ENCODE data around the gene KCNA1.
"Not testable (repeated sequence)": the region's sequence is repeated elsewhere in the genome, so short reads cannot be mapped to it uniquely, and the experiment has no call there.

KCNA1 gene

GRCh38 chr12:4909734-4910501 is at the start of gene KCNA1:
Gene KCNA1 (plus strand): TSS chr12:4909905. CDS start chr12:4911379, 1,474 bp downstream.
- Mint-ChIP-seq H3K36me3 (no peaks in the 10 kb centered on the region), H3K27ac (no peak within 1 kb of the TSS), H3K27me3 (peaks cover 25% of the 10 kb centered on the region), H3K4me1 (peaks cover 9% of the 10 kb centered on the region), H3K4me3 (peak within 1 kb of the TSS; percentile 84), H3K9me3 (no peaks in the 10 kb centered on the region)
- peak in 1 of 2 donors; percentile 22 for DNase-seq (ENCODE audit: low spot score in 2 of 2)
- peak; percentile 21 for ATAC-seq (ENCODE audit: low read depth)

GRCh38 chr12:4860741-4861140 is 49.0 kb upstream of the KCNA1 start:
- no peak overlapping the region for H3K27ac Mint-ChIP-seq
- H3K4me1 Mint-ChIP-seq: peaks cover 10% of the 10 kb centered on the region
- ATAC-seq (ENCODE audit: low read depth): no peak
- no peak overlapping the region for H3K4me3 Mint-ChIP-seq
- no peaks in the 10 kb centered on the region for H3K36me3 Mint-ChIP-seq
- H3K9me3 Mint-ChIP-seq: no peaks in the 10 kb centered on the region
- peaks cover 30% of the 10 kb centered on the region for H3K27me3 Mint-ChIP-seq
- DNase-seq (ENCODE audit: low spot score in 2 of 2): no peak

- DNase-seq (ENCODE audit: low spot score in 2 of 2) (no peak), ATAC-seq (ENCODE audit: low read depth) (no peak)
- Mint-ChIP-seq H3K9me3 (no peaks in the 10 kb centered on the region), H3K4me3 (no peak overlapping the region), H3K4me1 (peaks cover 5% of the 10 kb centered on the region), H3K27ac (no peak overlapping the region), H3K27me3 (peaks cover 34% of the 10 kb centered on the region), H3K36me3 (no peaks in the 10 kb centered on the region)
These were observed 46.9 kb upstream of the KCNA1 start for GRCh38 chr12:4862809-4863208.

- no peaks in the 10 kb centered on the region for H3K9me3 Mint-ChIP-seq
- no peak for DNase-seq (ENCODE audit: low spot score in 2 of 2)
- no peaks in the 10 kb centered on the region for H3K36me3 Mint-ChIP-seq
- peaks cover 29% of the 10 kb centered on the region for H3K27me3 Mint-ChIP-seq
- H3K4me1 Mint-ChIP-seq: no peaks in the 10 kb centered on the region
- no peak overlapping the region for H3K27ac Mint-ChIP-seq
- no peak overlapping the region for H3K4me3 Mint-ChIP-seq
- ATAC-seq (ENCODE audit: low read depth): no peak
These were observed 45.1 kb upstream of the KCNA1 start for GRCh38 chr12:4864575-4864974.

GRCh38 chr12:4865246-4865645 is 44.5 kb upstream of the KCNA1 start:
- Mint-ChIP-seq H3K27ac (no peak overlapping the region), H3K36me3 (no peaks in the 10 kb centered on the region), H3K9me3 (no peaks in the 10 kb centered on the region), H3K4me3 (no peak overlapping the region), H3K4me1 (no peaks in the 10 kb centered on the region), H3K27me3 (peaks cover 25% of the 10 kb centered on the region)
- no peak for ATAC-seq (ENCODE audit: low read depth)
- DNase-seq (ENCODE audit: low spot score in 2 of 2): no peak

GRCh38 chr12:4866299-4866698 is 43.4 kb upstream of the KCNA1 start:
- Mint-ChIP-seq H3K27ac (no peak overlapping the region), H3K9me3 (no peaks in the 10 kb centered on the region), H3K4me1 (no peaks in the 10 kb centered on the region), H3K27me3 (peaks cover 22% of the 10 kb centered on the region), H3K4me3 (no peak overlapping the region), H3K36me3 (no peaks in the 10 kb centered on the region)
- DNase-seq (ENCODE audit: low spot score in 2 of 2) (no peak), ATAC-seq (ENCODE audit: low read depth) (no peak)

- DNase-seq (ENCODE audit: low spot score in 2 of 2) (no peak), ATAC-seq (ENCODE audit: low read depth) (no peak)
- Mint-ChIP-seq H3K4me3 (no peak overlapping the region), H3K9me3 (no peaks in the 10 kb centered on the region), H3K27ac (no peak overlapping the region), H3K27me3 (peaks cover 21% of the 10 kb centered on the region), H3K4me1 (no peaks in the 10 kb centered on the region), H3K36me3 (no peaks in the 10 kb centered on the region)
These were observed 42.3 kb upstream of the KCNA1 start for GRCh38 chr12:4867384-4867783.

GRCh38 chr12:4870423-4870822 is 39.3 kb upstream of the KCNA1 start:
- Mint-ChIP-seq H3K4me3 (no peak overlapping the region), H3K4me1 (no peaks in the 10 kb centered on the region), H3K9me3 (no peaks in the 10 kb centered on the region), H3K27me3 (peaks cover 16% of the 10 kb centered on the region), H3K27ac (no peak overlapping the region), H3K36me3 (no peaks in the 10 kb centered on the region)
- ATAC-seq (ENCODE audit: low read depth) (no peak), DNase-seq (ENCODE audit: low spot score in 2 of 2) (no peak)

GRCh38 chr12:4871514-4871913 is 38.2 kb upstream of the KCNA1 start:
- no peaks in the 10 kb centered on the region for H3K36me3 Mint-ChIP-seq
- H3K9me3 Mint-ChIP-seq: no peaks in the 10 kb centered on the region
- no peak overlapping the region for H3K4me3 Mint-ChIP-seq
- H3K27me3 Mint-ChIP-seq: peaks cover 9% of the 10 kb centered on the region
- no peaks in the 10 kb centered on the region for H3K4me1 Mint-ChIP-seq
- ATAC-seq (ENCODE audit: low read depth) (no peak), DNase-seq (ENCODE audit: low spot score in 2 of 2) (no peak)
- no peak overlapping the region for H3K27ac Mint-ChIP-seq

GRCh38 chr12:4873947-4874346 is 35.8 kb upstream of the KCNA1 start:
- ATAC-seq (ENCODE audit: low read depth) (no peak), DNase-seq (ENCODE audit: low spot score in 2 of 2) (no peak)
- H3K9me3 Mint-ChIP-seq: peaks cover 1% of the 10 kb centered on the region
- H3K36me3 Mint-ChIP-seq: peaks cover 2% of the 10 kb centered on the region
- peaks cover 12% of the 10 kb centered on the region for H3K27me3 Mint-ChIP-seq
- H3K27ac Mint-ChIP-seq: no peak overlapping the region
- no peak overlapping the region for H3K4me3 Mint-ChIP-seq
- no peaks in the 10 kb centered on the region for H3K4me1 Mint-ChIP-seq

GRCh38 chr12:4874671-4875070 is 35.0 kb upstream of the KCNA1 start:
- H3K4me3 Mint-ChIP-seq: no peak overlapping the region
- H3K27ac Mint-ChIP-seq: no peak overlapping the region
- ATAC-seq (ENCODE audit: low read depth): no peak
- peaks cover 2% of the 10 kb centered on the region for H3K36me3 Mint-ChIP-seq
- peaks cover 12% of the 10 kb centered on the region for H3K27me3 Mint-ChIP-seq
- H3K4me1 Mint-ChIP-seq: no peaks in the 10 kb centered on the region
- peaks cover 1% of the 10 kb centered on the region for H3K9me3 Mint-ChIP-seq
- no peak for DNase-seq (ENCODE audit: low spot score in 2 of 2)

GRCh38 chr12:4879481-4879880 is 30.2 kb upstream of the KCNA1 start:
- ATAC-seq (ENCODE audit: low read depth); H3K36me3 Mint-ChIP-seq; H3K4me1 Mint-ChIP-seq; H3K9me3 Mint-ChIP-seq; H3K27ac Mint-ChIP-seq; H3K4me3 Mint-ChIP-seq; DNase-seq (ENCODE audit: low spot score in 2 of 2): not testable (repeated sequence)
- peaks cover 18% of the 10 kb centered on the region for H3K27me3 Mint-ChIP-seq

- H3K27ac Mint-ChIP-seq: no peak overlapping the region
- peaks cover 7% of the 10 kb centered on the region for H3K9me3 Mint-ChIP-seq
- no peaks in the 10 kb centered on the region for H3K4me1 Mint-ChIP-seq
- DNase-seq (ENCODE audit: low spot score in 2 of 2) (no peak), ATAC-seq (ENCODE audit: low read depth) (no peak)
- H3K4me3 Mint-ChIP-seq: no peak overlapping the region
- H3K27me3 Mint-ChIP-seq: peaks cover 22% of the 10 kb centered on the region
- peaks cover 6% of the 10 kb centered on the region for H3K36me3 Mint-ChIP-seq
These were observed 28.2 kb upstream of the KCNA1 start for GRCh38 chr12:4881266-4882064.

- H3K27ac Mint-ChIP-seq: no peak overlapping the region
- DNase-seq (ENCODE audit: low spot score in 2 of 2) (no peak), ATAC-seq (ENCODE audit: low read depth) (no peak)
- H3K36me3 Mint-ChIP-seq: no peaks in the 10 kb centered on the region
- H3K9me3 Mint-ChIP-seq: no peaks in the 10 kb centered on the region
- H3K4me1 Mint-ChIP-seq: no peaks in the 10 kb centered on the region
- H3K4me3 Mint-ChIP-seq: no peak overlapping the region
- H3K27me3 Mint-ChIP-seq: peaks cover 15% of the 10 kb centered on the region
These were observed 17.8 kb upstream of the KCNA1 start for GRCh38 chr12:4891866-4892265.

Data from memory B cell (primary cell).